GM12872 (cell line): ENCODE results near the gene IMPDH1.

Experiments
- CTCF ChIP-seq: IDR thresholded peaks from 3 replicates; pipeline ENCODE4 v1.5.1; 2011; ENCODE audit warnings: low read depth, mild to moderate bottlenecking, low read length, moderate library complexity; ENCODE audit not compliant: insufficient read depth

Gene IMPDH1

GRCh38 chr7:128407751-128408708, 1.8 kb downstream of the IMPDH1 start:
- TF ChIP-seq CTCF, result no peak

DNA sequence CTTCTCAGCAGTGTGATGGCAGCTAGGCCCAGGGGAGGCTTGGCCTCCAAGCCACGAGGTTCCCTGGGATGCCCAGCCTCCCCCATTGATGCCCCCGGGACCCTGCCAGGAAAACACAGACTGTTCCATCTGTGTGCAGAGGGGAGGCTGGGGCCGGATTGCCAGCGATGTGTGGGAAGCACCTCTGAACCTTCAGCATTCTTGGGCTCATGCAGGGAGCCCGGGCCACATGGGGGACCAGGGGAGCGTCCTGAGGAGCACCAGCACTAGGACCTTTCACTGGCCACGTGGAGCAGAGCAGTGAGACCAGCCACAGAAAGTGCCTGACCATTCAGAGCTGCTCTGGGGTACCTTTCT, 2.6 kb downstream of the IMPDH1 start:
- TF ChIP-seq CTCF, result no peak

GRCh38 chr7:128406314-128407232, 3.2 kb downstream of the IMPDH1 start:
- TF ChIP-seq CTCF, result 0 out of 3 replicates have a peak, but pooled peaks have one; percentile 0

DNA sequence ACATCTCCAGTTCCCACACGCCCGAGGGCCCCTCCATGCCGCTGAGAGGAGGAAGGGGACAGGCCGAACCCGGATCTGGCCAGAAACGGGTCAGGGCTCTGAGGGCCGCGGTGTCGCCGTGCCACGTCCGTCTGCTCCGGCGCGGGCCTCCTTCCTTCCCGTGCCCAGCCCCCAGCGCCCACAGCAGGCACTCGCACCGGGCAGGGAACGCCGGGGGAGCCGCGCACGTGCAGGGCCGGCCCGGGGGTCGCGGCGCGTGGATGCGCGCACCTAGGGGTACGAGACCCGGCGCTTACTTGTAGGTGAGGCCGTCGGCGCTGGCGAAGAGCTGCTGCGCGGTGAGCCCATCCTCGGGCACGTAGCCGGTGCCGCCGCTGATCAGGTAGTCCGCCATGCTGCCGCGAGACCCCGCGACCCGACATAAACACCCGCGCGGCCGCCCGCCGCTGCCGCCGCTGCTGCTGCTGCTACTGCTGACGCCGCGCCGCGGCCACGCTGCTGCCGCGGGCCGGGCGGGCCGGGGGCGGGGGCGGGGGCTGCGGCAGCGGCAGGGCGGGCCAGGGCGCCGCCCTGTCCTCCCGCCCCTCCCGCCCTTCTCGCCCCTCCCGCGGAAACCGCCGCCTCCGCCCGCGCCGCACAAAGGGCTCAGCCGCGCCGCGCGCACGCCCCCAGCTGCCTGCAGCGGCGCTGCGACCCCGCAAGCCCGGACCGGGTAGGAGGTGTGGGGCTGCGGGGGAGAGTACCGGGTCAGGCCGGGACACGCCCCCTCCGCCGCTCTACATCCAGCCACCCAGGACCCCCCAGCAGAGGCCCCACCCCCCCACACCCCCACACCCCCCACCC, 4.1 kb downstream of the IMPDH1 start:
- TF ChIP-seq CTCF, result 0 out of 3 replicates have a peak, but pooled peaks have one; percentile 1

GRCh38 chr7:128404886-128405470, 4.8 kb downstream of the IMPDH1 start:
- peak; percentile 34; the same call in 1 of the 3 replicates for TF ChIP-seq CTCF

DNA sequence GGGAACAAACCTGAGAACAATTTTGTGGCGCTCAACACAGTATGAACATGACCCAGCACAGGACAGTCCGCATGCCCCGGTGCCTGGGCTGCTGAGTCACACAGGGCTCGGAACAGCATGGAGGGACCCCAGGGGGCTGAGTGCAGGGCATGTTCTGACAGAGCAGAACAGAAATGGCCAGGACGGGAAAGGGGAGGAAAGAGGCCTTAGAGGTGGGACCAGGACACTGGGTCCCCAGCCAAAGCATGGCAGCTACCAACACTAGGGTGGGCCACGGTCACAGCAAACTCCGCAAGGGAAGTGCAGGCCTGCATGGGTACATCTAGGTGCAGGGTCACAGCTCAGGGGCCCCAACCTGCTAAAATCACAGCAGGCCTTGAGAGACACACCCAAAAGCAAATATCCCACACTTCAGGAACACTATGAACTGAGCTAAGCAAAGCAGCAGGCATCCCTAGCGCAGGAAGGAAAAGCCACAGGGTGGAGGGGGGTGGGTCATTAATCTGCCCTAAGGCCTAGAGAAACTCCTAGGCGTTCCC, 5.6 kb downstream of the IMPDH1 start:
- TF ChIP-seq CTCF, result no peak
